ENCODE results near the gene POLRMT. TPM values are rescaled to one million over a fixed set of nuclear protein-coding genes. Genes with fewer than 3 reads are reported as not detected.
"Not testable (repeated sequence)": the region's sequence is repeated elsewhere in the genome, so short reads cannot be mapped to it uniquely, and the experiment has no call there.

POLRMT gene
- total and polyA plus RNA-seq, 4 experiments from 2014 or later, result 31.6 to 103 (median 78.6) TPM

DNA sequence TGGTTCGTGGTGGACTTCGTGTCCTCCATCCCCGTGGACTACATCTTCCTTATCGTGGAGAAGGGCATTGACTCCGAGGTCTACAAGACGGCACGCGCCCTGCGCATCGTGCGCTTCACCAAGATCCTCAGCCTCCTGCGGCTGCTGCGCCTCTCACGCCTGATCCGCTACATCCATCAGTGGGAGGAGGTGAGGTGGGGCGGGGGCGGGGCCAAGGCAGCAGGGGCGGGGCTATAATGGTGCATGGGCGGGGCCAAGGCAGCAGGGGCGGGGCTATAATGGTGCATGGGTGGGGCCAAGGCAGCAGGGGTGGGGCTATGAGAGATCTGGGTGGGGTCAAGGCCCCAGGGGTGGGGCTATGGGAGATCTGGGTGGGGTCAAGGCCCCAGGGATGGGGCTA lies 29.6 kb downstream of the POLRMT start:
- intact Hi-C loops (cut with micrococcal nuclease); H3K27me3 ChIP-seq (ENCODE audit: insufficient read depth, low read length); H3K36me3 ChIP-seq (ENCODE audit: insufficient read depth, low read length); DNase-seq; H3K4me3 ChIP-seq (ENCODE audit: low read length in 2 of 2); H3K4me3 Mint-ChIP-seq; H3K27ac Mint-ChIP-seq; H3K9me3 Mint-ChIP-seq; H3K36me3 Mint-ChIP-seq; POLR2A ChIA-PET (ENCODE audit: partially characterized antibody); H3K27me3 Mint-ChIP-seq; H3K4me1 ChIP-seq (ENCODE audit: insufficient read depth, low read length); CTCF ChIA-PET (ENCODE audit: partially characterized antibody); H3K27ac ChIP-seq (ENCODE audit: low read depth, low read length); H3K9me3 ChIP-seq (ENCODE audit: control insufficient read depth in 1 of 2, low read length in 2 of 2); H3K4me1 Mint-ChIP-seq: not testable (repeated sequence)

DNA sequence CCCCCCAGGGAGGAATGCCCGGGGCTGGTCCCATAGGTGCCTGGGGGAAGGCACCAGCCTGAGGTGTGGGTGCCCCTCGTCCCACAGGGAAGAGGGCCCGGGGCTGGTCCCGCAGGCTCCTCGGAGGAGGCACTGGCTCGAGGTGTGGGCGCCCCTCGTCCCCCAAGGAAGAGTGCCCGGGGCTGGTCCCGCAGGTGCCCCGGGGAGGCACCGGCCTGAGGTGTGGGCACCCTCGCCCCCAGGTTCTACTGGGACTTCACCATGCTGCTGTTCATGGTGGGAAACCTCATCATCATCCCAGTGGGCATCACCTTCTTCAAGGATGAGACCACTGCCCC lies 30.1 kb downstream of the POLRMT start:
- H3K27ac ChIP-seq (ENCODE audit: low read depth, low read length); H3K9me3 ChIP-seq (ENCODE audit: control insufficient read depth in 1 of 2, low read length in 2 of 2); H3K4me3 Mint-ChIP-seq; H3K36me3 Mint-ChIP-seq; H3K9me3 Mint-ChIP-seq; intact Hi-C loops (cut with micrococcal nuclease); H3K27ac Mint-ChIP-seq; DNase-seq; H3K27me3 Mint-ChIP-seq; H3K4me1 Mint-ChIP-seq; CTCF ChIA-PET (ENCODE audit: partially characterized antibody); H3K4me3 ChIP-seq (ENCODE audit: low read length in 2 of 2); H3K4me1 ChIP-seq (ENCODE audit: insufficient read depth, low read length); H3K36me3 ChIP-seq (ENCODE audit: insufficient read depth, low read length); H3K27me3 ChIP-seq (ENCODE audit: insufficient read depth, low read length): not testable (repeated sequence)
- POLR2A ChIA-PET (ENCODE audit: partially characterized antibody), result interaction anchor here (0.6 kb wide), 1 partner anchor 58 kb away, joined by 3 read pairs; no protein-coding TSS in a partner anchor

- H3K36me3 ChIP-seq (ENCODE audit: insufficient read depth, low read length), result no peaks in the 10 kb centered on the region
- Mint-ChIP-seq H3K4me3 (no peak overlapping the region), H3K4me1 (no peaks in the 10 kb centered on the region), H3K27me3 (no peaks in the 10 kb centered on the region), H3K9me3 (peaks cover 0 to 9% (median 0%) of the 10 kb centered on the region in 8 donors), H3K36me3 (no peaks in the 10 kb centered on the region), H3K27ac (no peak overlapping the region)
- no peak overlapping the region for H3K4me3 ChIP-seq (ENCODE audit: low read length in 2 of 2)
- H3K4me1 ChIP-seq (ENCODE audit: insufficient read depth, low read length), result no peaks in the 10 kb centered on the region
- ChIA-PET CTCF (ENCODE audit: partially characterized antibody) (no interaction called here), POLR2A (ENCODE audit: partially characterized antibody) (interaction anchor here (0.6 kb wide), 1 partner anchor 59 kb away, joined by 3 read pairs; no protein-coding TSS in a partner anchor)
- intact Hi-C loops (cut with micrococcal nuclease), result no loop called here
- H3K27ac ChIP-seq (ENCODE audit: low read depth, low read length), result no peak overlapping the region
- no peak for DNase-seq
- H3K27me3 ChIP-seq (ENCODE audit: insufficient read depth, low read length), result no peaks in the 10 kb centered on the region
- no peaks in the 10 kb centered on the region for H3K9me3 ChIP-seq (ENCODE audit: control insufficient read depth in 1 of 2, low read length in 2 of 2)
Observed at GRCh38 chr19:602391-603301, 30.7 kb downstream of the POLRMT start.

DNA sequence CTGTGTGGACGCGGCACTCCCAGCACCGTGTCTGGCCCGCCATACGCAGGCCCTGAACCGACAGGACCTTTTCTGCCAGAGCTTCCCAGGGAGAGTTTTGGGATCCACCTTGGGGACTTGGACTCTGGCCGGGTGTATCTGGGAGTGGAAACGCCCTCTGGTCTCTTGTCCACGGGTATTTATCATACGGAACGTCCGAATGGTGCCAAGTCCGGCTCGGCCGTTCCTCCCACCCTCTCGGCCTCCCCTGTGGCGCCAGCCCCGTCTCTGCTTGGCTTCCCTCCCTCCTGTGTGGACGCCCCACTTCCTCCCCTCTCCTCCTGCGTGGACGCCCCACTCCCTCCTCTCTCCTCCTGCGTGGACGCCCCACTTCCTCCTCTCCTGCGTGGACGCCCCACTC lies 31.5 kb downstream of the POLRMT start:
- Mint-ChIP-seq H3K27me3 (no peaks in the 10 kb centered on the region), H3K4me3 (no peak overlapping the region), H3K36me3 (no peaks in the 10 kb centered on the region), H3K27ac (no peak overlapping the region), H3K4me1 (no peaks in the 10 kb centered on the region), H3K9me3 (peaks cover 0 to 9% (median 0%) of the 10 kb centered on the region in 8 donors)
- Histone ChIP-seq H3K4me3 (ENCODE audit: low read length in 2 of 2) (no peak overlapping the region), H3K27ac (ENCODE audit: low read depth, low read length) (no peak overlapping the region), H3K27me3 (ENCODE audit: insufficient read depth, low read length) (no peaks in the 10 kb centered on the region), H3K9me3 (ENCODE audit: control insufficient read depth in 1 of 2, low read length in 2 of 2) (no peaks in the 10 kb centered on the region), H3K4me1 (ENCODE audit: insufficient read depth, low read length) (no peaks in the 10 kb centered on the region), H3K36me3 (ENCODE audit: insufficient read depth, low read length) (no peaks in the 10 kb centered on the region)
- ChIA-PET CTCF (ENCODE audit: partially characterized antibody) (no interaction called here), POLR2A (ENCODE audit: partially characterized antibody) (no interaction called here)
- intact Hi-C loops (cut with micrococcal nuclease), result no loop called here
- no peak for DNase-seq

- H3K4me3 Mint-ChIP-seq, result no peak overlapping the region
- no peaks in the 10 kb centered on the region for H3K36me3 Mint-ChIP-seq
- Histone ChIP-seq H3K27ac (ENCODE audit: low read depth, low read length) (no peak overlapping the region), H3K4me1 (ENCODE audit: insufficient read depth, low read length) (no peaks in the 10 kb centered on the region), H3K36me3 (ENCODE audit: insufficient read depth, low read length) (no peaks in the 10 kb centered on the region), H3K27me3 (ENCODE audit: insufficient read depth, low read length) (no peaks in the 10 kb centered on the region), H3K9me3 (ENCODE audit: control insufficient read depth in 1 of 2, low read length in 2 of 2) (no peaks in the 10 kb centered on the region), H3K4me3 (ENCODE audit: low read length in 2 of 2) (no peak overlapping the region)
- ChIA-PET POLR2A (ENCODE audit: partially characterized antibody) (no interaction called here), CTCF (ENCODE audit: partially characterized antibody) (no interaction called here)
- no peaks in the 10 kb centered on the region for H3K4me1 Mint-ChIP-seq
- no peaks in the 10 kb centered on the region for H3K27me3 Mint-ChIP-seq
- no peak for DNase-seq
- H3K27ac Mint-ChIP-seq, result peak overlapping the region in 1 of 7 donors; percentile 55
- intact Hi-C loops (cut with micrococcal nuclease), result no loop called here
- peaks cover 0 to 9% (median 0%) of the 10 kb centered on the region in 8 donors for H3K9me3 Mint-ChIP-seq
Observed at GRCh38 chr19:601310-601709, 32.0 kb downstream of the POLRMT start.

- no peaks in the 10 kb centered on the region for H3K36me3 Mint-ChIP-seq
Observed at GRCh38 chr19:597406-598315, 35.7 kb downstream of the POLRMT start.

GRCh38 chr19:596263-596655 lies 37.1 kb downstream of the POLRMT start:
- H3K4me1 ChIP-seq (ENCODE audit: insufficient read depth, low read length), result no peaks in the 10 kb centered on the region
- POLR2A ChIA-PET (ENCODE audit: partially characterized antibody), result no interaction called here
- Mint-ChIP-seq H3K27ac (no peak overlapping the region), H3K4me1 (peaks cover 0 to 2% (median 0%) of the 10 kb centered on the region in 4 donors), H3K9me3 (peaks cover 0 to 6% (median 0%) of the 10 kb centered on the region in 8 donors), H3K27me3 (peaks cover 1 to 5% of the 10 kb centered on the region in 2 donors), H3K4me3 (no peak overlapping the region), H3K36me3 (no peaks in the 10 kb centered on the region)
- CTCF ChIA-PET (ENCODE audit: partially characterized antibody), result no interaction called here
- DNase-seq, result no peak
- H3K9me3 ChIP-seq (ENCODE audit: control insufficient read depth in 1 of 2, low read length in 2 of 2), result no peaks in the 10 kb centered on the region
- H3K4me3 ChIP-seq (ENCODE audit: low read length in 2 of 2), result no peak overlapping the region
- H3K36me3 ChIP-seq (ENCODE audit: insufficient read depth, low read length), result no peaks in the 10 kb centered on the region
- no peaks in the 10 kb centered on the region for H3K27me3 ChIP-seq (ENCODE audit: insufficient read depth, low read length)
- H3K27ac ChIP-seq (ENCODE audit: low read depth, low read length), result no peak overlapping the region
- intact Hi-C loops (cut with micrococcal nuclease), result no loop called here

More at GRCh38 chr19:597406-598315, 35.7 kb downstream of the POLRMT start:
- Mint-ChIP-seq H3K4me1 (no peaks in the 10 kb centered on the region), H3K4me3 (no peak overlapping the region), H3K27ac (peak overlapping the region in 1 of 7 donors; percentile 54), H3K27me3 (peaks cover 0 to 5% of the 10 kb centered on the region in 2 donors), H3K9me3 (peaks cover 0 to 9% (median 0%) of the 10 kb centered on the region in 8 donors)
- no peak overlapping the region for H3K4me3 ChIP-seq (ENCODE audit: low read length in 2 of 2)
- no peaks in the 10 kb centered on the region for H3K27me3 ChIP-seq (ENCODE audit: insufficient read depth, low read length)
- no peaks in the 10 kb centered on the region for H3K4me1 ChIP-seq (ENCODE audit: insufficient read depth, low read length)
- intact Hi-C loops (cut with micrococcal nuclease), result no loop called here
- H3K36me3 ChIP-seq (ENCODE audit: insufficient read depth, low read length), result no peaks in the 10 kb centered on the region
- CTCF ChIA-PET (ENCODE audit: partially characterized antibody), result no interaction called here
- no peak overlapping the region for H3K27ac ChIP-seq (ENCODE audit: low read depth, low read length)
- POLR2A ChIA-PET (ENCODE audit: partially characterized antibody), result no interaction called here
- DNase-seq, result no peak
- H3K9me3 ChIP-seq (ENCODE audit: control insufficient read depth in 1 of 2, low read length in 2 of 2), result no peaks in the 10 kb centered on the region
